Caki2 (cell line): Measurements from ENCODE around the gene STX8. TPM values are rescaled to one million over a fixed set of nuclear protein-coding genes. Genes with fewer than 3 reads are reported as not detected.
"Not testable (repeated sequence)": the region's sequence is repeated elsewhere in the genome, so short reads cannot be mapped to it uniquely, and the experiment has no call there.

Experiments
- DNase-seq: peaks from one replicate; pipeline ENCODE4 v3.0.0-alpha.2; 2015; ENCODE audit warnings: low read depth
- in situ Hi-C: cut with HindIII; loops from 2 replicates; pipeline ENCODE4 v1.10.0; 2016; ENCODE audit warnings: low sequenced_read_pairs, low pct_unique_long_range_greater_than_20kb, mixed read lengths
- total RNA-seq: library from RNA; depleted of rRNA; stranded (reverse); fragments of >200 nt; shearing (Covaris generic); gene quantifications from 2 replicates; pipeline ENCODE4 v1.2.3, GENCODE V29; 2014; ENCODE audit warnings: low replicate concordance; rRNA removed

The STX8 gene
- total RNA-seq: 34.0 and 109 TPM in 2 replicates

- peak; percentile 81 for DNase-seq
- in situ Hi-C loops: no loop called here
Observed at GRCh38 chr17:9575381-9576101, at the start of gene STX8. Gene STX8 (minus strand): TSS chr17:9575820. CDS start chr17:9575808, 12 bp downstream.

GRCh38 chr17:9622961-9623360 is 47.3 kb upstream of the STX8 start:
- in situ Hi-C loops: no loop called here
- DNase-seq: no peak

- in situ Hi-C loops: no loop called here
- no peak for DNase-seq
Observed at GRCh38 chr17:9615486-9615885, 39.9 kb upstream of the STX8 start.

- in situ Hi-C loops: no loop called here
- DNase-seq: peak; percentile 77
Observed at GRCh38 chr17:9612006-9612405, 36.4 kb upstream of the STX8 start.

GRCh38 chr17:9611557-9611956 is 35.9 kb upstream of the STX8 start:
- in situ Hi-C loops: no loop called here
- DNase-seq: no peak

GRCh38 chr17:9607058-9607457 is 31.4 kb upstream of the STX8 start:
- DNase-seq, in situ Hi-C loops: not testable (repeated sequence)

- no peak for DNase-seq
- in situ Hi-C loops: no loop called here
Observed at GRCh38 chr17:9606453-9606852, 30.8 kb upstream of the STX8 start.

- in situ Hi-C loops, DNase-seq: not testable (repeated sequence)
Observed at GRCh38 chr17:9604583-9604982, 29.0 kb upstream of the STX8 start.

GRCh38 chr17:9598661-9599060 is 23.0 kb upstream of the STX8 start:
- DNase-seq: no peak
- in situ Hi-C loops: no loop called here

- in situ Hi-C loops, DNase-seq: not testable (repeated sequence)
Observed at GRCh38 chr17:9597638-9598037, 22.0 kb upstream of the STX8 start.

GRCh38 chr17:9594065-9594464 is 18.4 kb upstream of the STX8 start:
- DNase-seq: no peak
- in situ Hi-C loops: no loop called here

GRCh38 chr17:9587969-9588656 is 12.5 kb upstream of the STX8 start:
- DNase-seq: no peak
- in situ Hi-C loops: no loop called here

- in situ Hi-C loops: no loop called here
- no peak for DNase-seq
Observed at GRCh38 chr17:9577373-9577709, 1.7 kb upstream of the STX8 start.

- in situ Hi-C loops: no loop called here
- DNase-seq: peak; percentile 52
Observed at GRCh38 chr17:9576521-9577372, 1.1 kb upstream of the STX8 start, which contains the start of gene CFAP52. Gene CFAP52 (plus strand): TSS chr17:9576642. CDS start chr17:9576696, 54 bp downstream.

- in situ Hi-C loops: no loop called here
- DNase-seq: no peak
Observed at GRCh38 chr17:9571201-9571600, 4.4 kb downstream of the STX8 start.

- in situ Hi-C loops: no loop called here
- no peak for DNase-seq
Observed at GRCh38 chr17:9568957-9569588, 6.5 kb downstream of the STX8 start.

- no peak for DNase-seq
- in situ Hi-C loops: no loop called here
Observed at GRCh38 chr17:9568004-9568403, 7.6 kb downstream of the STX8 start.

- DNase-seq, in situ Hi-C loops: not testable (repeated sequence)
Observed at GRCh38 chr17:9566739-9567138, 8.9 kb downstream of the STX8 start.
